Raji (cell line): ENCODE measurements around the gene MAP3K21.

Experiments used
- POLR2A ChIP-seq: IDR thresholded peaks from 2 replicates; pipeline ENCODE4 v1.6.1; 2011; ENCODE audit warnings: low read depth, low read length, control low read depth; ENCODE audit not compliant: insufficient read depth

MAP3K21 gene

DNA sequence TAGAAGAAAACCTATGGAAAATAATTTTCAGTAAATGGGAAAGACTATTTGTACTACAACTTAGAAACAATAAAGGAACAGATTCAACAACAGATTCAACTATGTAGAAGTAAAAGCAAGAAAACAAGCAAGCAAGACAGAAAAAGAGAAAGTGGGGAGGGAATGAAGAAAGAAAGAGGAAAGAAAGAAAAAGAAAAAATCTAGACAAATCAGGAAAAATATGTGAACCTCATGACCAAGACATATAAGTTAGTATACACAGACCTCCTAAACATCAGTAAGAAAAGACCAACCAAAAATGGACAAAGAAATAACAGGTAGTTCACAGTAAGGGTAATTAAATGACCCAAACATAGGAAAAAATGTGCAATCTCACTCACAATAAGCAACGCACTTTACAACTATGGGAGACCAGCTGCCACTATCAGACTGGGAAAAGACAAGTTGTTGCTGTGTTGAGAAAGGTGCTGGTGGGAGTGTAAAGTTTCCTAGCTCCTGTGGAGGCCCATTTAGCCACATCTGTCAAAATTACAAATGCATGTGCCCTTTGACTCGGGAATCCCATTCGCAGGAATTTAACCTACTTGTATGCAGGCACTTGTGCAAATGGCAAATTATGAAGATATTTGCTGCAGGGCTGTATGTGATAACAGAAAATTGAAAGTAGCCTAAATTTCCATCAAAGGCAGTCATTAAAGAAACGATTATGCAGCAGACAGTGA lies 13.9 kb upstream of the MAP3K21 start:
- TF ChIP-seq POLR2A = no peak

DNA sequence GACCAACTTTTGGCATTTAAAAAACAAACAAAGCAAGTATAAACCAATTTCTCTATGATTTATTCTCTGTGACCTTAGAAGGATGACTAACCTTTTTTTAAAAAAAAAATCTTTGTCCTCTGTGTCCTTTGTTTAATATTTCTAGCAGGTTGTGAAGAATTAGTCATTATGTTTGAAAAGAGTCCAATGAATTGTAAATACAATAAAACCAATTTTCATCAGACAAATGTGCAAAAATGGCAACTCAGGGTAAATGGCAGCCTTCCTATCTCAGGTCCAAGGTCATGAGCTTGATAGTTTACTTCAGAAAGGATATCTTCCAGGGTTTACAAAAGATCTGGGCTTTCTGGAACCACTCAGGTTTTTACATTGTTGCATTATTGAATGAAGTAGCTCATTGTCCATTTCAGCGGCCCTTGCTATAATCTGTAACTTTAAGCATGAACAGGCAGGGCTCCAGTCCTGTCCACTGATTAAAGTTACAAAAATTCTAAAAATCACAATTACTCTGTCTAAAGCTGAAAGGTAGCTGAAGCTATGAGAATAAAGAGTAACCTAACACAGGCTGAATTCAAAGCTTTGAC lies 11.7 kb upstream of the MAP3K21 start:
- no peak for TF ChIP-seq POLR2A

- TF ChIP-seq POLR2A = no peak
Measured at GRCh38 chr1:233316473-233316872, 11.1 kb upstream of the MAP3K21 start.

DNA sequence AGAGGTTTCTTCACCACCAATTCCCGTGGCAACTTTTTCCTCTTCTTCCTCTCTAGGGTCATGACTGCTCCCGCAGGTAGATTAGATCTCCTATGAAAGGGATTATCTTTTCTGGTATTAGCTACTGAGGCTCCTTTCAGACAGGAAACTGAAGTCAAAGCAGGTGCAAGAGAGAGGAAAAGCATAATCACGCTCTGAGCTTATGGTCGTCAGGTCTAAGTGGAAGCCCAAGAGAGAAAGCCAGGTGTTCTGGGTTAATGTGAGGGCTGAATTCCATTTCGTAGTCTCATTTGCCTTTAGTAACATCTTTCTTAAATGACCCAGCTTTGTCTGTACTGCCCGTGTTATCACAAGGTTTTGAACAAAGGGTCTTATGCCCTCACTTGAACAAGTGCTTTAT lies 8.3 kb upstream of the MAP3K21 start:
- no peak for TF ChIP-seq POLR2A

- no peak for TF ChIP-seq POLR2A
Measured at GRCh38 chr1:233320023-233320422, 7.5 kb upstream of the MAP3K21 start.

DNA sequence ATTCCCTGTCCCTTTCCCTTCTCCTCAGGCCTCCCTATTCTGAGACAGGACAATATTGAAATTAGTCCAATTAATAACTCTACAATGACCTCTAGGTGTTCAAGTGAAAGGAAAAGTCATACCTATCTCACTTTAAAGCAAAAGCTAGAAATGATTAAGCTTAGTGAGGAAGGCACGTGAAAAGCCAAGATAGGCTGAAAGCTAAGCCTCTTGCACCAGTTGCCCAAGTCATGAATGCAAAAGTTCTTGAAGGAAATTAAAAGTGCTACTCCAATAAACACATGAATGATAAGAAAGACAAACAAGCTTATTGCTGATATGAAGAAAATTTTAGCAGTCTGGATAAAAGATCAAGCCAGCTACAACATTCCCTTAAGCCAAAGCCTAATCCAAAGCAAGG lies 3.8 kb upstream of the MAP3K21 start:
- TF ChIP-seq POLR2A = no peak

DNA sequence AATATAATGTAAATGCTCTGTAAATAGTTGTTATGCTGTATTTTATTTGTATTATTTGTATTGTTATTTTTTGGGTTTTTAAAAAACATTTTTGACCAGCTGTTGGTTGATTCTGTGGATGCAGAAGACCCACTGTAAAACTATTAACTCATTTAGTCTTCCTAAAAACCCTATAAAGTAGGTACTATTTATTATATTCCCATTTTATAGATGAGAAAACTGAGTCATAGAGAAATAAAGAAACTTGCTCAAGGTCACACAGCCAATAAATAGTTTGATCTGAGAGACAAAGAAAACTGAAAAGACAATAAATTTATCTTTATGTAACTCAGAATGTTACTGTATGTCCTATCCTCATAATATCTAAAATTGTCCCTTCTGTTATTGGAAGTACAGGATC lies 1.2 kb upstream of the MAP3K21 start:
- TF ChIP-seq POLR2A = no peak

DNA sequence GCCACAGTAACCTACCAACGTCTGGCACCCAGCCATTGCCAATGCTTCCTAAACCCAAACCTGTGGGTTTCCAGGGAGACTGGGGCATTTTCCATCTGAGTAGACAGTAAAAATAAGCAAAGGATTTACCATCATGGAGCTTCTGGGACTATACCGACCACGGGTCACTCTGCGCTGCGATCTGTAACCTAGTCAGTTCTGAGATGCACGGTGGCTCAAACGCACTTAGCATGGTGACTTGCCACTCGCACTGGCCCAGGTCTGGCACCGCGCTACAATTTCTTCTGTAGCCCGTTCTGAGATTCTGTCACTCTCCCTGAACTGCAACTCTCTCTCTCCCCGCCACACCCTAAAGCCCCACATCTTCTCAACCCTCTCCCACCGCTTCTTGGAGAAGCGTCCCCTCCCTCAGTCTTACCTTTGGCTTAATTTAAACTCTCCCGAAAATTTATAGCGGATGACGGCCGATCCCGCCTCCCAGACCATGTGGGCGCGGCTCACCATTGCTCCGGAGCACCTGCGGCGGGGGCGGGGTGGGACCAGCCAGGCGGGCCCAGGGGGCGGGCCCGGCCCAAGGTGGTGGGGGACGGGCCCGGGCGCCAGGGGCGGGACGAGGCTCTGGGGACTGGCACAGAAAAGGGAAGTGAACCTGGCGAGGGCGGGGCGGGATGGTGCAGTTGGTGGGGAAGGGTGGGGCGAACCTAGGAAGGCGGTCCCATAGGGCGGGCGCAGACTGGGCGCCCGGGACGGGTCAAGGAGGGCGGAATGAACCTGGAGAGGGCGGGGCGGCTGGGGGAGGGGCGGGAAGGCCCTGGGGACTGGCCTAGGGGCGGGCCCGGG lies 493 bp upstream of the MAP3K21 start:
- no peak for TF ChIP-seq POLR2A

DNA sequence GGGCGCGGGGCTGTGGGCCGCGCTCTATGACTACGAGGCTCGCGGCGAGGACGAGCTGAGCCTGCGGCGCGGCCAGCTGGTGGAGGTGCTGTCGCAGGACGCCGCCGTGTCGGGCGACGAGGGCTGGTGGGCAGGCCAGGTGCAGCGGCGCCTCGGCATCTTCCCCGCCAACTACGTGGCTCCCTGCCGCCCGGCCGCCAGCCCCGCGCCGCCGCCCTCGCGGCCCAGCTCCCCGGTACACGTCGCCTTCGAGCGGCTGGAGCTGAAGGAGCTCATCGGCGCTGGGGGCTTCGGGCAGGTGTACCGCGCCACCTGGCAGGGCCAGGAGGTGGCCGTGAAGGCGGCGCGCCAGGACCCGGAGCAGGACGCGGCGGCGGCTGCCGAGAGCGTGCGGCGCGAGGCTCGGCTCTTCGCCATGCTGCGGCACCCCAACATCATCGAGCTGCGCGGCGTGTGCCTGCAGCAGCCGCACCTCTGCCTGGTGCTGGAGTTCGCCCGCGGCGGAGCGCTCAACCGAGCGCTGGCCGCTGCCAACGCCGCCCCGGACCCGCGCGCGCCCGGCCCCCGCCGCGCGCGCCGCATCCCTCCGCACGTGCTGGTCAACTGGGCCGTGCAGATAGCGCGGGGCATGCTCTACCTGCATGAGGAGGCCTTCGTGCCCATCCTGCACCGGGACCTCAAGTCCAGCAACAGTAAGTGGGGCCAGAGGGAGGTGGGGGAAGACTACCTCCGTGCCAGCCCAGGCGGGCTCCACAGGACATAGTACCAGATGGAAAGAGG lies 808 bp downstream of the MAP3K21 start:
- TF ChIP-seq POLR2A = no peak

- TF ChIP-seq POLR2A = no peak
Measured at GRCh38 chr1:233331676-233332519, 4.4 kb downstream of the MAP3K21 start.

- no peak for TF ChIP-seq POLR2A
Measured at GRCh38 chr1:233333086-233333485, 5.6 kb downstream of the MAP3K21 start.

DNA sequence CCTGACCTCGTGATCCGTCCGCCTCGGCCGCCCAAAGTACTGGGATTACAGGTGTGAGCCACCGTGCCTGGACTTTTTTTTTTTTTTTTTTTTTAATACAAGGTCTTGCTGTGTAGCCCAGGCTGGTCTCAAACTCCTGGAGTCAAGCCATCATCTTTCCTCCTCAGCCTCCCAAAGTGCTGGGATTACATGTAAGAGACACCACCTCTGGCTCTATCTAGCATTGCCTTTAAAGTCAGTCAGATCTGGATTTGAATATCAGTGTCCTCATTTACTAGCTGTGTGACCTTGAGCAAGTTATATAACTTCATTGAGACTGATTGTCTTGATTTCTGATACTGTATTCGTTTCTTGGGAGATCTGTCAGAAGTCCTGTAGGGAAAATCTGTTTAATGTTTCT lies 6.6 kb downstream of the MAP3K21 start:
- TF ChIP-seq POLR2A = no peak

DNA sequence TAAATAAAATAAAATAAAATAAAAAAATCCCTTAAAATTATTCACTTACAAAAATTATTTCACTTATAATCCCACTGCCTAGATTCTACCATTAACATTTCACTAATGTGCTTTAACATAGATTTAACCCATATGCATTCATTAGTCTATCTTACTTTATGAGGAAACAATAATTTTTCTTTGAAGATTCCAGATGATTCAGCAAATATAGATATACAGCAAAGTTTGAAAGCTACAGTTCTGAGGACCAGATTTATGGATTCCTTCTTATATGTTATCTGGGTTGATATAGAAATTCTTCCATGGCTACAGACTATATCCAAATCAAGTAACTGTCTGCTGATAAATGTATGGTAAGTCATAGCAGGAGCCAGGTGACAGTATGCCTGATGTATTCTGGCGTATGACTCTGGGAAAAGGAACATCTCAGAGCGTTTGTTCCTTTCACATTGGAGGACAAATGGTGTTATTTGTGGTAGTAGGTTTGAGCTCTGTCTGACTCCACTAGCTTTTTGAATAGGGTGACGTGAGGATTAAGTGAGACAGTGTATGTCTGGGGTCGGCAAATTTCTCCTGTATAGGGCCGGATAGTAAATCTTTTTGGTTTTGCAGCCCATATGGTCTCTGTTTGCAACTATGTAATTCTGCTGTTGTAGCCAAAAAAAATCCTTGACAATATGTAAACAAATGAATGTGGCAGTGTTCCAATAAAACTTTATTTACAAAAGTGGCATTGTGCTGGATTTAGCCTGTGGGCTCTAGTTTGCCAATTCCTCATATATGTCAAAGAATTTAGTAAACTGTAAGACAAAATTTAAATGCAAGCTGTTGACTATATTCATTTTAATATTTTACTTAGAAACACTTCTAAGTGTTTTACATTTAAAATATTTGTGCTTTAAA lies 9.3 kb downstream of the MAP3K21 start:
- TF ChIP-seq POLR2A = no peak
